Activated T-helper 1 cell treated with anti-CD3 and anti-CD28 coated beads, Interleukin-12 subunit alpha, Interleukin-12 subunit beta, Interleukin-2, Interleukin-4 antibody, amounts not matched to agents 30 ng/mL and 10 ng/mL and 1 ng/mL, durations not matched to agents 14 hours and 24 hours and 36 hours (primary cell): Measurements from ENCODE around the gene FIS1. TPM values are rescaled to one million over a fixed set of nuclear protein-coding genes. Genes with fewer than 3 reads are reported as not detected.
"Not testable (repeated sequence)": the region's sequence is repeated elsewhere in the genome, so short reads cannot be mapped to it uniquely, and the experiment has no call there.

Source experiments
- DNase-seq: peaks from one replicate; pipeline ENCODE4 v3.0.0; 2021; ENCODE audit warnings: low spot score
- H3K27ac Mint-ChIP-seq: one replicate; pipeline ENCODE4 v1.8.0; 2021; ENCODE audit warnings: mild to moderate bottlenecking, mixed read lengths
- H3K27me3 Mint-ChIP-seq: one replicate; pipeline ENCODE4 v1.8.0; 2022; ENCODE audit warnings: mild to moderate bottlenecking, moderate library complexity, mixed read lengths; ENCODE audit not compliant: insufficient read depth
- H3K36me3 Mint-ChIP-seq: one replicate; pipeline ENCODE4 v1.8.0; 2021; ENCODE audit warnings: low read depth, mixed read lengths
- H3K4me1 Mint-ChIP-seq: one replicate; pipeline ENCODE4 v1.8.0; 2021; ENCODE audit warnings: low read depth, mixed read lengths
- H3K4me3 Mint-ChIP-seq: one replicate; pipeline ENCODE4 v1.8.0; 2021; ENCODE audit warnings: mild to moderate bottlenecking, moderate library complexity, mixed read lengths
- H3K9me3 Mint-ChIP-seq: one replicate; pipeline ENCODE4 v1.8.0; 2021; ENCODE audit warnings: mixed read lengths
- intact Hi-C: fragments of 100-400 bp; cut with micrococcal nuclease; formaldehyde crosslinking; loops from one replicate; pipeline ENCODE4 v1.15.1; 2024
- total RNA-seq: library from RNA; stranded (reverse); gene quantifications from 2 replicates; pipeline ENCODE4 v1.2.3, GENCODE V29; 2022

FIS1 gene
- total RNA-seq, 1 donor from 2014 or later = 138 TPM

DNA sequence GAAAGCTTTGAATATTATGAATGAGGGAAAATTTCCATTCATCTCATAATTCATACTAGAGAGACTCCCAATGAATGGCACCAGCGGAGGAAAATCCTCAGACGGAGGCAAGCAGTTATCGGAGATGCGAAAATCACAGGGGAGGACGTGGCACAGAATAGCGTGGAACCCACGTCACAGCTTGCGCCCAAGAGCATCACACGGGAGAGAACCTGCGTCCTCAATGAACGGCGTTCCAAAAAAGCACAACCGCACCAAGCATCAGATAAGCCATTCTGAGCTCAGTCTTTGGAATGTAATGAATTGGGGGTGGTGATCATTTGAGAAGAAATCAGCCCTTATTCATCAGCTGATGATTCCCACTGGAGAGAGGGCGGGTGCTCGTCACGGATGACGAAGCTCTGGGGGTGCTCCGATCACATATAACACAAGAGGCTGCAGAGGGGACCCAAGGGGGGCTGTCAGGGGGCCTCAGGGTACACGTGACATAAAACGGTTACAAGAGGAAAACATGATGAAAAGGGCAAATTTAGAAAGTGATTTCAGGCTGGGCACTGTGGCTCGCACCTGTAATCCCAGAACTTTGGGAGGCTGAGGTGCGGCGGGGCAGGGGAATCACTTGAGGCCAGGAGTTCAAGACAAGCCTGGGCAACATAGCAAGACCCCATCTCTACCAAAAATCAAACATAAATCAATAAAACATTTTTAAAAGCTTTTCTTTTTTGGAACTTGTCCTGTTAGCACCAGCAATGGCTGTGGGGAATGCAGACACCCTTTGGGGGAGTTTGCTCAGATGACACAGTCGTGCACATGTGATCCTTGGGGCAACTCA, 33.8 kb upstream of the FIS1 start:
- Mint-ChIP-seq H3K27me3 (peaks cover 5% of the 10 kb centered on the region), H3K9me3 (no peaks in the 10 kb centered on the region), H3K4me3 (no peak overlapping the region), H3K4me1 (peaks cover 7% of the 10 kb centered on the region), H3K36me3 (no peaks in the 10 kb centered on the region), H3K27ac (peak overlapping the region; percentile 18)
- no peak for DNase-seq
- intact Hi-C loops = no loop called here

DNA sequence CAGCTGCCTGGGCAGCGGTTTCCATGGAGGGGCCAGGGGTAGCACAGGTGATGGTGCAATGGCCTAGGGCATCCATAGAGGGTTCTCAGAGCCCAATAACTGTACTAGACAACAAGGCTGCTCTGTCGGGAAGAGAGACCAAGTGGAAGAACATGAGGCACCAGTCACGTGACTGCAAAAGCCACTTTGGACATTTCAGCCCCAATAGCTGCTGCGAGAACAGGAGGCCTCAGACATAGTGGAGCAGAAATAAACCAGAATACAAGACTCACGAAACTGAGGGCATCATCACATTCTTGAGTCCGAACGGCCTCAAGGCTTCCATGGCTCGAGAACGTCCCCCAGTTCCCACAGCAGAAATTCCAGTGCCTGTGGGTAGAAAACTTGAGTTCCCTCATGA, 32.3 kb upstream of the FIS1 start:
- no peak overlapping the region for H3K27ac Mint-ChIP-seq
- no peak overlapping the region for H3K4me3 Mint-ChIP-seq
- no peaks in the 10 kb centered on the region for H3K36me3 Mint-ChIP-seq
- H3K9me3 Mint-ChIP-seq = no peaks in the 10 kb centered on the region
- DNase-seq = no peak
- no peaks in the 10 kb centered on the region for H3K4me1 Mint-ChIP-seq
- intact Hi-C loops = no loop called here
- H3K27me3 Mint-ChIP-seq = no peaks in the 10 kb centered on the region

DNA sequence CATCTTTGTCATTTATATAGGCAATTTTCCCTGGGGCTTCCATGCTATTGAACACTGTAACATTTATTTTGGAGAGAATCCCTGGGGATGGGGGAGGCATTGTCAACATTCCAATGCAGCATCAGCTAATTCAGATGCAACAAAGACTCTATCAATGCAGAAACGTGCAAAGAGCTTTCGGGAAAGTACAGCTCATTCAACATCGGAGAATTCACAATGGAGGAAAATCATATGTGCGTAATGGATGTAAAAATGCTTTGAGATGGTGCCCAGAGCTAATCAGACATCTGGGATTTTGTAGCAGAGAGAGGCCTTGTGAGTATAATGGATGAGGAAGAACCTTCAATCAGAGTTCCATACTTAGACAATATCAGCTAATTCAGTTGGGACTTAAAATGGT, 28.3 kb upstream of the FIS1 start:
- H3K4me1 Mint-ChIP-seq = no peaks in the 10 kb centered on the region
- no peaks in the 10 kb centered on the region for H3K36me3 Mint-ChIP-seq
- no peaks in the 10 kb centered on the region for H3K27me3 Mint-ChIP-seq
- no peak overlapping the region for H3K4me3 Mint-ChIP-seq
- DNase-seq = no peak
- H3K27ac Mint-ChIP-seq = no peak overlapping the region
- intact Hi-C loops = loop anchor here (5.0 kb wide), 1 partner anchor 519 kb away; no protein-coding TSS in a partner anchor
- no peaks in the 10 kb centered on the region for H3K9me3 Mint-ChIP-seq

DNA sequence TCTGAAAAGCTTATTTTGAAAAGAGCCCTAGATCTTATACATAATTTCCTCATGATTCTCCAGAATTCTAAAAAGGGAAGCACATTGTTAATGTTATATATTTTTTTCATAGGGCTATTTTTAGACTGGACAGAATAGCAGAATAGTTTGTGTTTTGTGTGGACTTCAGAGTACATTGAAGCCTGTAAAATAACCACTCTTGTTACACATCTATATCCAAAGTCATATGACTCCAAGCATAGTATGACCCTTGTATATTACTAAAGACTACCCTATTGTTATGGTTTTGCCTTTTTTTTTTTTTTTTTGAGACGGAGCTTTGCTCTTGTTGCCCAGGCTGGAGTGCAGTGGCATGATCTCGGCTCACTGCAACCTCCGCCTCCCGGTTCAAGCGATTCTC, 26.1 kb upstream of the FIS1 start:
- no peak for DNase-seq
- intact Hi-C loops = loop anchor here (5.0 kb wide), 1 partner anchor 521 kb away; no protein-coding TSS in a partner anchor

DNA sequence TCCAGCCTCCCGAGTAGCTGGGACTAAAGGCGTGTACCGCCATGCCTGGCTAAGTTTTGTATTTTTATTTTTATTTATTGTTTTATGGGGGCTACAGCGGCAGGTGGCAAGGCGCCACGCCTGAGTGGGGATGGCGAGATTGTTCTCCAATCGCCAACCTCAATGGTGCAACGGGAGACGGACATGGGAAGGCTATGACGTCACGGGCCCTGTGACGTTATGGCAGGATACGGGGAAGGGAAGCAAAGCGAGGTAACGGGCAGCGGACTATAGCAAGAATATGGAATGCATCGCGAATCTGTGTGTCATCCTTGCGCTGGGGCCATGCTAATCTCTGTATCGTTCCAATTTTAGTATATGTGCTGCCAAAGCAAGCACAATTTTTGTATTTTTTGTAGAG, 24.8 kb upstream of the FIS1 start:
- no peaks in the 10 kb centered on the region for H3K27me3 Mint-ChIP-seq
- H3K36me3 Mint-ChIP-seq = no peaks in the 10 kb centered on the region
- no peak overlapping the region for H3K4me3 Mint-ChIP-seq
- intact Hi-C loops = loop anchor here (5.0 kb wide), 1 partner anchor 523 kb away; no protein-coding TSS in a partner anchor
- H3K4me1 Mint-ChIP-seq = no peaks in the 10 kb centered on the region
- DNase-seq = no peak
- no peak overlapping the region for H3K27ac Mint-ChIP-seq
- no peaks in the 10 kb centered on the region for H3K9me3 Mint-ChIP-seq

More for the DNA sequence above, 26.1 kb upstream of the FIS1 start:
- Mint-ChIP-seq H3K36me3 (no peaks in the 10 kb centered on the region), H3K27ac (no peak overlapping the region), H3K27me3 (no peaks in the 10 kb centered on the region), H3K4me3 (no peak overlapping the region), H3K9me3 (no peaks in the 10 kb centered on the region), H3K4me1 (no peaks in the 10 kb centered on the region)

DNA sequence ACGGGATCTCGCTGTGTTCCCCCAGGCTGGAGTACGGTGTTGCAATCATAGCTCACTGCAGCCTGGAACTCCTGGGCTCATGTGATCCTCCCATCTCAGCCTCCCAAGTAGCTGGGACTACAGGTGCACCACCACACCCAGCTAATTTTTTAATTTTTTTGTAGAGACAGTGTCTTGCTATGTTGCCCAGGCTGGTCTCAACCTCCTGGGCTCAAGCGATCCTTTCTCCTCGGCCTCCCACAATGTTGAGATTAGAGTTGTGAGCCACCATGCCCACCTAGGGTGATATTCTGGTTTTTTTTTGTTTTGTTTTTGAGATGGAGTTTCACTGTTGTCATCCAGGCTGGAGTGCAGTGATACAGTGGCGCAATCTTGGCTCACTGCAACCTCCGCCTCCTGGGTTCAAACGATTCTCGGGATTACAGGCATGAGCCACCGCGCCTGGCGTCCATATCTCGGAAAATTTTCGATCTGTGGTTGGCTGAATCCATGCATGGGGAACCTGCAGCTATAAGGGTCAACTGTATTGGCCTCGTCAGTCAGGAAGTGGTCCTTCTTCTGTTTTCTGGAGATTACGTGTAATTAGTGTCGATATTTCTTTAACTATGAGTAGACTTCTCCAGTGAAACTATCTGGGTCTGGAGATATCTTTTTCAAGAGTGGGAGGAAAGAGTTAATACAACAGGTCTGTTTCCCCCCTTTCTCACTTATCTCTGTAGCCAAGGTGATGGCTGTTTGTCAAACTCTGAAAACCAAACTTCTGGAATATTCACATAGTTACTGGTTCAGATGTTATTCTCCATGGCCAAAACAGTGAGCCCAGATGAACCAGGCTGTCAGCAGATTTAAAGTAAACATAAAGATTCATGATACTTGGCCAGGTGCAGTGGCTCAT, 21.0 kb upstream of the FIS1 start:
- H3K27me3 Mint-ChIP-seq = peaks cover 2% of the 10 kb centered on the region
- H3K27ac Mint-ChIP-seq = no peak overlapping the region
- intact Hi-C loops = no loop called here
- no peaks in the 10 kb centered on the region for H3K36me3 Mint-ChIP-seq
- no peaks in the 10 kb centered on the region for H3K9me3 Mint-ChIP-seq
- no peak overlapping the region for H3K4me3 Mint-ChIP-seq
- no peak for DNase-seq
- H3K4me1 Mint-ChIP-seq = no peaks in the 10 kb centered on the region

DNA sequence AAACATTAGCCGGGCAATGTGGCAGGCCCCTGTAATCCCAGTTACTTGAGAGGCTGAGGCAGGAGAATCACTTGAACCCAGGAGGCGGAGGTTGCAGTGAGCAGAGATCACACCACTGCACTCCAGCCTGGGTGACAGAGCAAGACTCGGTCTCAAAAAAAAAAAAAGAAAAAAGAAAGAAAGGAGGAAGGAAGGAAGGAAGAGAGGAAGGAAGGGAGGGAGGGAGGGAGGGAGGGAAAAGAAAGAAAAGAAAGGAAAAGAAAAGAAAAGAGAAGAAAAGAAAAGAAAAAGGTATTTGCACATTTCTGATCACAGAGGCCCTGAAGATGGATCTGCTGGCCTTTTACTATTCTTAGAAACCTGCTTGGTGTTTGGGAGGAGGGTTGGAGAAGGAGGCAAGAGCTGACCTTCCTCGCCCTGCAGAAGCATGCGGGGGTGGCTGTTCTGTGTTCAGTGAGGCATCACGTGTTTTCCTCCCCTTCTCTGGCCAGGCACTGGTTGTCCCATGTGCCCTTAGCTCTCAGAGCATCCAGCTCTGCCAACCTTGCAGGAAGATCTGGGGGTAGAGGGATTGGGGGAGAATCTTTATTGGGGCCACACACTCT, 19.3 kb upstream of the FIS1 start:
- H3K4me1 Mint-ChIP-seq, H3K9me3 Mint-ChIP-seq, intact Hi-C loops, H3K36me3 Mint-ChIP-seq, H3K4me3 Mint-ChIP-seq, H3K27ac Mint-ChIP-seq, H3K27me3 Mint-ChIP-seq, DNase-seq: not testable (repeated sequence)

DNA sequence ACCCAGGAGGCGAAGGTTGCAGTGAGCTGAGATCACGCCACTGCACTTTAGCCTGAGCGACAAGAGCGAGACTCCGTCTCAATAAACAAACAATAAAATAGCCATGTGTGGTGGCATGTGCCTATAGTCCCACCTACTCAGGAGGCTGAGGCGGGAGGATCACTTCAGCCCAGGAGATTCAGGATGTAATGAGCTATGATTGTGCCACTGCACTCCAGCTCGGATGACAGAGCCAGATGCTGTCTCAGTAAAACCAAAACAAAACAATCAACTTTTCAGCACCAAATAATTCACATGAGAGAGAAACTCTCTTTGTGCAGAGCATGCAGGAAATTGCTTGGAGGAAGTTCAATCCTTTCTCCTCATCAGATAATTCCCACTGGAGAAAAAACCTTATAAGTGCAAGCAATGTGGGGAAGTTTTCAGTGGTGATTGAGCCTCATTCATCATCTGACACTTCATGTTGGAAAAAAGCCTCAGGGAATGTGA, 13.4 kb upstream of the FIS1 start:
- no peak for DNase-seq
- intact Hi-C loops = no loop called here
- no peaks in the 10 kb centered on the region for H3K4me1 Mint-ChIP-seq
- H3K36me3 Mint-ChIP-seq = no peaks in the 10 kb centered on the region
- H3K9me3 Mint-ChIP-seq = no peaks in the 10 kb centered on the region
- peaks cover 5% of the 10 kb centered on the region for H3K27me3 Mint-ChIP-seq
- H3K4me3 Mint-ChIP-seq = no peak overlapping the region
- no peak overlapping the region for H3K27ac Mint-ChIP-seq

DNA sequence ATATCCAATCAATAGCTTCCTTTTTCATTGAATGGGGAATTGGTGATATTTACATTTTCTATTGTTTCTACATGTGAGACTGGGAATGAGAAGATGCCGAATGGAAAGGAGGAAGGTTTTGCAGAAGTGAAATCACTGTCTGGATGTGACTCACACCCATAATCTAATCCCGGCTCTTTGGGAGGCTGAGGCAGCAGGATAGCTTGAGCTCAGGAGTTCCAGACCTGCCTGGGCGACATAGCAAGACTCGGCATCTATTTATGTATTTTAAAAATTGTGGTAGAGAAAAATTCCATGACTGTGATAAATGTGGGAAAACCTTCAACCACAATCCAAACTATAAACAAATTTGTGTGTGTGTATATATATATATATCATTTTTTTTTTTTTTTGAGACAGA, 10.9 kb upstream of the FIS1 start:
- DNase-seq = no peak
- Mint-ChIP-seq H3K4me3 (no peak overlapping the region), H3K27me3 (peaks cover 5% of the 10 kb centered on the region), H3K36me3 (peaks cover 6% of the 10 kb centered on the region), H3K4me1 (peaks cover 15% of the 10 kb centered on the region), H3K9me3 (no peaks in the 10 kb centered on the region), H3K27ac (no peak overlapping the region)
- intact Hi-C loops = no loop called here

DNA sequence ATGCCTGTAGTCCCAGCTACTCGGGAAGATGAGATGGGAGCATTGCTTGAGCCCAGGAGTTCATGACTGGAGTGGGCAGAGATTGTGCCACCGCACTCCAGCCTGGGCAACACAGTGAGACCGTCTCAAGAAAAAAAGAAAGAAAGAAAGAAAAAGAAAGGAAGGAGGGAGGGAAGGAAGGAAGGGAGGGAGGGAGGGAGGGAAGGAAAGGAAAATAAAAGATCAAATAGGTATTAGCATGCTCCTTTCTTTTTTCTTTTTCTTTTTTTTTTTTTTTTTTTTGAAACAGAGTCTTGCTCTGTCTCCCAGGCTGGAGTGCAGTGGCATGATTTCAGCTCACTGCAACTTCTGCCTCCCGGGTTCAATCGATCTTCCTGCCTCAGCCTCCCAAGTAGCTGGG, 8.3 kb upstream of the FIS1 start:
- not testable (repeated sequence) for H3K27ac Mint-ChIP-seq, H3K27me3 Mint-ChIP-seq, H3K9me3 Mint-ChIP-seq, DNase-seq
- Mint-ChIP-seq H3K36me3 (peaks cover 16% of the 10 kb centered on the region), H3K4me3 (peak overlapping the region; percentile 39), H3K4me1 (peaks cover 27% of the 10 kb centered on the region)
- intact Hi-C loops = loop anchor here (2.0 to 5.0 kb wide), 3 partner anchors 30 to 546 kb away; partner anchors contain the start of genes POP7 and SRRT

DNA sequence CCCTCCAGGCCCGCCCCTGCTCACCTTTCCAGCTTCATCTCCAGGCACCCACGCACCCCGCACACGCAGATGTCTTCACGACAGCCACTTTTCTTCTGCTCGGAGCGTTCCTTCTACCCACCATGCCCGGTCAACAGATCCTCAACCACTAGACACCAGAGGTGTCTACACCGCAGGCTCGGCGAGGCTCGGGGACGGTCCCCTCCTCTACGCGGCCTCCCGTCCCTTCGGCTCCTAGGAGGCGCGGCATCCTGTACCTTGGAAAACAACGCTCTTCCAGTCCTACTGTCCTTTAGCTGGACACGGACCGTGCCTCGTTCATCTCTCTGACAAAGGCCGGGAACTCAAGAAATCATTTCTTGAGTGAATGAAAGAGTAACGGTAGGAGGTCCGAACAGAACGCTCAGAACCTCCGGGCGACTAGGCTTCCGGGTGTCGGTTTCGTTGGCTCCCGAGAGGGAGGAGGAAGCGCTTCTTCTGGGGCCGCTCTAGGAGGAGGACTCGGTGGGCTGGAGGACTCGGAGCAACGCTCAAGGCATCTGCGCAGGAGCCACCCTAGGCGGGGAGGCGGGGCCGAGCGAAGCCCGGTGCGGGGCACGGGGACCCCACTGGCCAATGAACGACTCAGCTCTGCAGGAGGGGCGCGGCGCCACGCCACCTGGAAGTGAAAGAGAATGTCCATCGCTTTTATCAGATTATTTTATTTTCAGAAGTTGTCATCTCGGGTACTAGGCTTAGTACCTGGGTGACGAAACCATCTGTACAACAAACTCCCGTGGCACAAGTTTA, 7.2 kb upstream of the FIS1 start:
- peaks cover 30% of the 10 kb centered on the region for H3K4me1 Mint-ChIP-seq
- peak overlapping the region; percentile 98 for H3K27ac Mint-ChIP-seq
- peaks cover 5% of the 10 kb centered on the region for H3K27me3 Mint-ChIP-seq
- H3K4me3 Mint-ChIP-seq = peak overlapping the region; percentile 98
- H3K9me3 Mint-ChIP-seq = no peaks in the 10 kb centered on the region
- peak; percentile 98 for DNase-seq
- intact Hi-C loops = loop anchor here (1.0 to 5.0 kb wide), 6 partner anchors 8 to 545 kb away; partner anchors contain the start of genes AP1S1, POP7, SRRT and ZNHIT1
- H3K36me3 Mint-ChIP-seq = peaks cover 20% of the 10 kb centered on the region

DNA sequence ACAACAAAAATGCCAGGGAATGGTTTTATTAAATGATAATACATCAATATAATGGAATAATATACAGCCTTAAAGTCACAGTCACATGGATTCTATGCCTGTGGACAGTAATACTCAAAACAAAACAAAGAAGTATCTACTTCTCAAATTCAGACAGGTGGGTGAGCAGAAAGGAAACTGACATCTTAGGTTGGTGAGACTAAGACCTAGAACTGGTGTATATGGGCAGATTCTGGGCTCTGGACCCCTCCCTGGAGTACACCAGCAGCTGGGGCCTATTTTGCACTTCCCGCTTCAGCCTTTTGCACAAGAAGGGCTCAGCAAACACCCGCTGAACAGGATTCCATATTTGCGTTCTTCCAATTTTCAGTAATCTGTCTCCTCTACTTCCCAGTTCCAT, 5.4 kb upstream of the FIS1 start:
- intact Hi-C loops = loop anchor here (5.0 kb wide), 1 partner anchor 543 kb away; the partner anchor contains the start of gene POP7
- Mint-ChIP-seq H3K27ac (peak overlapping the region; percentile 37), H3K36me3 (peaks cover 25% of the 10 kb centered on the region), H3K9me3 (no peaks in the 10 kb centered on the region), H3K27me3 (peaks cover 5% of the 10 kb centered on the region), H3K4me3 (peak overlapping the region; percentile 98), H3K4me1 (peaks cover 37% of the 10 kb centered on the region)
- no peak for DNase-seq
